ENCODE results near the gene MYO5B. TPM values are rescaled to one million over a fixed set of nuclear protein-coding genes. Genes with fewer than 3 reads are reported as not detected.

The MYO5B gene
- total RNA-seq, 2 experiments from 2014 or later: not detected

GRCh38 chr18:49880661-49881060, 314.3 kb downstream of the MYO5B start:
- Histone ChIP-seq H3K27ac (ENCODE audit: low read depth in 1 of 2, low read length in 2 of 2) (no peak overlapping the region), H3K27me3 (ENCODE audit: control insufficient read depth in 1 of 2, insufficient read depth in 2 of 2, low read length in 2 of 2) (peaks cover 0 to 2% of the 10 kb centered on the region in 2 experiments), H3K4me3 (ENCODE audit: low read length) (no peak overlapping the region), H3K36me3 (ENCODE audit: insufficient read depth, low read length) (no peaks in the 10 kb centered on the region), H3K9me3 (ENCODE audit: control insufficient read depth in 1 of 2, insufficient read depth in 1 of 2, low read length in 2 of 2) (no peaks in the 10 kb centered on the region), H3K4me1 (ENCODE audit: insufficient read depth, low read length) (no peaks in the 10 kb centered on the region)
- Mint-ChIP-seq H3K27me3 (peaks cover 31% of the 10 kb centered on the region), H3K36me3 (ENCODE audit: low read depth) (no peaks in the 10 kb centered on the region), H3K4me3 (no peak overlapping the region), H3K9me3 (no peaks in the 10 kb centered on the region), H3K27ac (no peak overlapping the region), H3K4me1 (ENCODE audit: low read depth) (no peaks in the 10 kb centered on the region)
- no peak for ATAC-seq (ENCODE audit: poor library complexity)
- no peak for DNase-seq
- POLR2A ChIA-PET: no interaction called here
- intact Hi-C loops (cut with DNase I, micrococcal nuclease): no loop called here
- CTCF ChIA-PET: no interaction called here
- no peak for TF ChIP-seq CTCF (IDR thresholded peaks at IDR 0.05)

GRCh38 chr18:49879271-49879580, 315.7 kb downstream of the MYO5B start:
- Histone ChIP-seq H3K9me3 (ENCODE audit: control insufficient read depth in 1 of 2, insufficient read depth in 1 of 2, low read length in 2 of 2) (no peaks in the 10 kb centered on the region), H3K4me3 (ENCODE audit: low read length) (no peak overlapping the region), H3K4me1 (ENCODE audit: insufficient read depth, low read length) (no peaks in the 10 kb centered on the region), H3K27ac (ENCODE audit: low read depth in 1 of 2, low read length in 2 of 2) (no peak overlapping the region), H3K27me3 (ENCODE audit: control insufficient read depth in 1 of 2, insufficient read depth in 2 of 2, low read length in 2 of 2) (peaks cover 0 to 2% of the 10 kb centered on the region in 2 experiments), H3K36me3 (ENCODE audit: insufficient read depth, low read length) (no peaks in the 10 kb centered on the region)
- Mint-ChIP-seq H3K9me3 (no peaks in the 10 kb centered on the region), H3K27ac (no peak overlapping the region), H3K27me3 (peaks cover 31% of the 10 kb centered on the region), H3K4me1 (ENCODE audit: low read depth) (no peaks in the 10 kb centered on the region), H3K4me3 (no peak overlapping the region), H3K36me3 (ENCODE audit: low read depth) (no peaks in the 10 kb centered on the region)
- POLR2A ChIA-PET: no interaction called here
- CTCF ChIA-PET: no interaction called here
- no peak for TF ChIP-seq CTCF (IDR thresholded peaks at IDR 0.05)
- ATAC-seq (ENCODE audit: poor library complexity) (no peak), DNase-seq (no peak)
- intact Hi-C loops (cut with DNase I, micrococcal nuclease): no loop called here

GRCh38 chr18:49878567-49879270, 316.2 kb downstream of the MYO5B start:
- Histone ChIP-seq H3K36me3 (ENCODE audit: insufficient read depth, low read length) (no peaks in the 10 kb centered on the region), H3K9me3 (ENCODE audit: control insufficient read depth in 1 of 2, insufficient read depth in 1 of 2, low read length in 2 of 2) (no peaks in the 10 kb centered on the region), H3K27me3 (ENCODE audit: control insufficient read depth in 1 of 2, insufficient read depth in 2 of 2, low read length in 2 of 2) (peaks cover 0 to 2% of the 10 kb centered on the region in 2 experiments), H3K27ac (ENCODE audit: low read depth in 1 of 2, low read length in 2 of 2) (no peak overlapping the region), H3K4me3 (ENCODE audit: low read length) (no peak overlapping the region), H3K4me1 (ENCODE audit: insufficient read depth, low read length) (no peaks in the 10 kb centered on the region)
- no peak overlapping the region for H3K27ac Mint-ChIP-seq
- DNase-seq (no peak), ATAC-seq (ENCODE audit: poor library complexity) (no peak)
- H3K9me3 Mint-ChIP-seq: no peaks in the 10 kb centered on the region
- POLR2A ChIA-PET: no interaction called here
- H3K4me1 Mint-ChIP-seq (ENCODE audit: low read depth): no peaks in the 10 kb centered on the region
- H3K4me3 Mint-ChIP-seq: no peak overlapping the region
- intact Hi-C loops (cut with DNase I, micrococcal nuclease): no loop called here
- peaks cover 31% of the 10 kb centered on the region for H3K27me3 Mint-ChIP-seq
- CTCF ChIA-PET: no interaction called here
- no peaks in the 10 kb centered on the region for H3K36me3 Mint-ChIP-seq (ENCODE audit: low read depth)
- no peak for TF ChIP-seq CTCF (IDR thresholded peaks at IDR 0.05)
